ENCODE measurements around the gene TMEM41B.

- TF ChIP-seq CTCF (IDR thresholded peaks at IDR 0.05) = no peak
- no peak for TF ChIP-seq POLR2A (IDR thresholded peaks at IDR 0.05)
Observed at GRCh38 chr11:9357041-9357440, 42.6 kb upstream of the TMEM41B start.
